H1 (cell line): ENCODE data around the gene GABRE. TPM values are rescaled to one million over a fixed set of nuclear protein-coding genes. Genes with fewer than 3 reads are reported as not detected.

Source experiments
- CTCF ChIA-PET: fragments of 300-600 bp; sonication (Branson Sonifier 250); formaldehyde crosslinking; loops from one replicate; lab custom pipeline; 2021; ENCODE audit not compliant: partially characterized antibody; lab: Charles Lee
- POLR2A ChIA-PET: fragments of 300-600 bp; sonication (Branson Sonifier 250); formaldehyde crosslinking; loops from one replicate; lab custom pipeline; 2021; ENCODE audit warnings: inconsistent platforms; ENCODE audit not compliant: partially characterized antibody; lab: Charles Lee
- DNase-seq, 2 experiments: peaks; one replicate each; pipeline versions ENCODE4 v3.0.0 to v3.0.0-alpha.2; 2010 to 2022; ENCODE audit warnings: low spot score in 2 of 2, low read depth in 1 of 2, mixed read lengths in 1 of 2
- FAIRE-seq: peaks from 2 replicates; lab custom pipeline; 2011; peaks lifted over from hg19 to GRCh38; lab: Jason Lieb, UNC
- H2AFZ ChIP-seq: 2 replicates; pipeline ENCODE4 v1.8.1; 2012; ENCODE audit warnings: low read length, inconsistent platforms
- H2AK5ac ChIP-seq: 2 replicates; pipeline ENCODE4 v1.6.1; 2013; ENCODE audit warnings: low read depth, low read length
- H2BK120ac ChIP-seq: replicated peaks from 2 replicates; pipeline ENCODE3; 2013; ENCODE audit warnings: low read depth, low read length, inconsistent platforms
- H2BK12ac ChIP-seq: 2 replicates; pipeline ENCODE4 v1.6.1; 2013; ENCODE audit warnings: low read depth, low read length
- H2BK15ac ChIP-seq: 2 replicates; pipeline ENCODE4 v1.6.1; 2013; ENCODE audit warnings: low read length
- H2BK20ac ChIP-seq: 2 replicates; pipeline ENCODE4 v1.6.1; 2013; ENCODE audit warnings: low read length
- H2BK5ac ChIP-seq: 2 replicates; pipeline ENCODE4 v1.6.1; 2013; ENCODE audit warnings: low read depth, low read length
- H3K14ac ChIP-seq: 2 replicates; pipeline ENCODE4 v1.6.1; 2013; ENCODE audit warnings: inconsistent platforms; ENCODE audit not compliant: insufficient read length
- H3K18ac ChIP-seq: 2 replicates; pipeline ENCODE4 v1.6.1; 2013; ENCODE audit warnings: low read length; ENCODE audit errors: extremely low read depth
- H3K23ac ChIP-seq: 2 replicates; pipeline ENCODE4 v1.6.1; 2013; ENCODE audit warnings: inconsistent platforms; ENCODE audit not compliant: insufficient read length
- H3K23me2 ChIP-seq: 2 replicates; pipeline ENCODE4 v1.6.1; 2013; ENCODE audit warnings: low read depth, low read length
- H3K27ac ChIP-seq: 2 replicates; pipeline ENCODE4 v1.6.1; 2011; ENCODE audit warnings: low read depth, low read length, inconsistent platforms
- H3K27me3 ChIP-seq, 4 experiments: replicated peaks in 1 of 4; 1 replicate in 1 of 4; 2 replicates in 3 of 4; pipeline versions ENCODE4 v1.6.1 to v1.8.1; 2011 to 2013; ENCODE audit warnings: low read length in 3 of 4, mild to moderate bottlenecking in 3 of 4, inconsistent platforms in 2 of 4, mixed read lengths in 2 of 4, moderate library complexity in 1 of 4; ENCODE audit not compliant: control insufficient read depth in 3 of 4, insufficient read depth in 3 of 4; ENCODE audit errors: extremely low read depth in 1 of 4
- H3K36me3 ChIP-seq, 4 experiments: 2 replicates each; pipeline versions ENCODE4 v1.6.1 to v1.8.1; 2011 to 2013; ENCODE audit warnings: mild to moderate bottlenecking in 4 of 4, low read length in 3 of 4, moderate library complexity in 2 of 4, control low read depth in 1 of 4, inconsistent platforms in 1 of 4; ENCODE audit not compliant: insufficient read depth in 4 of 4, control insufficient read depth in 2 of 4
- H3K4ac ChIP-seq: replicated peaks from 2 replicates; pipeline ENCODE3; 2013; ENCODE audit warnings: low read length, low read depth, mixed read lengths, inconsistent platforms; ENCODE audit not compliant: insufficient read length
- H3K4me1 ChIP-seq, 4 experiments: replicated peaks in 1 of 4; 1 replicate in 1 of 4; 2 replicates in 3 of 4; pipeline versions ENCODE4 v1.6.1 to v1.8.1; 2011 to 2013; ENCODE audit warnings: low read length in 3 of 4, inconsistent platforms in 2 of 4, mixed read lengths in 1 of 4; ENCODE audit not compliant: insufficient read depth in 4 of 4, control insufficient read depth in 3 of 4
- H3K4me2 ChIP-seq, 2 experiments: 2 replicates each; pipeline versions ENCODE4 v1.6.1 to v1.8.1; 2011 to 2013; ENCODE audit warnings: low read depth in 2 of 2, low read length in 2 of 2, control low read depth in 1 of 2, inconsistent platforms in 1 of 2, mild to moderate bottlenecking in 1 of 2; ENCODE audit not compliant: insufficient read depth in 1 of 2
- H3K4me3 ChIP-seq, 4 experiments: fragments of 200-600, 300-600 bp in 1 of 4; sonication (generic), shearing (Covaris generic), sonication (Bioruptor Twin) in 1 of 4; 2 replicates each; pipeline versions ENCODE4 v1.5.1 to v1.8.1; 2011 to 2016; ENCODE audit warnings: low read length in 4 of 4, low read depth in 3 of 4, control low read depth in 2 of 4, inconsistent platforms in 2 of 4, mild to moderate bottlenecking in 2 of 4, mixed read lengths in 1 of 4, moderate library complexity in 1 of 4; ENCODE audit not compliant: insufficient read depth in 2 of 4; ENCODE audit errors: extremely low read depth in 1 of 4
- H3K56ac ChIP-seq: replicated peaks from 2 replicates; pipeline ENCODE3; 2013; ENCODE audit warnings: low read depth, mild to moderate bottlenecking, mixed read lengths, low read length, inconsistent platforms; ENCODE audit not compliant: insufficient read length
- H3K79me1 ChIP-seq: 2 replicates; pipeline ENCODE4 v1.6.1; 2013; ENCODE audit warnings: low read depth, low read length, control low read depth
- H3K79me2 ChIP-seq, 2 experiments: 2 replicates each; pipeline versions ENCODE4 v1.6.1 to v1.8.1; 2012 to 2013; ENCODE audit warnings: low read length in 2 of 2, mild to moderate bottlenecking in 2 of 2, inconsistent platforms in 1 of 2; ENCODE audit not compliant: insufficient read depth in 2 of 2, control insufficient read depth in 1 of 2
- H3K9ac ChIP-seq, 4 experiments: replicated peaks in 1 of 4; 1 replicate in 1 of 4; 2 replicates in 3 of 4; pipeline versions ENCODE4 v1.6.1 to v1.8.1; 2011 to 2013; ENCODE audit warnings: low read depth in 3 of 4, low read length in 3 of 4, control low read depth in 2 of 4, mild to moderate bottlenecking in 2 of 4, moderate library complexity in 2 of 4, inconsistent platforms in 1 of 4; ENCODE audit errors: extremely low read depth in 1 of 4
- H3K9me3 ChIP-seq, 2 experiments: 2 replicates each; pipeline versions ENCODE4 v1.6.1 to v1.8.1; 2012 to 2013; ENCODE audit warnings: mild to moderate bottlenecking in 2 of 2, moderate library complexity in 2 of 2, control low read depth in 1 of 2, inconsistent platforms in 1 of 2, low read depth in 1 of 2, low read length in 1 of 2, mixed read lengths in 1 of 2; ENCODE audit not compliant: insufficient read depth in 2 of 2
- H4K20me1 ChIP-seq, 2 experiments: replicated peaks in 1 of 2; 2 replicates each; pipeline versions ENCODE3 to v1.8.1; 2011 to 2013; ENCODE audit warnings: inconsistent platforms in 2 of 2, low read length in 2 of 2, mild to moderate bottlenecking in 1 of 2; ENCODE audit not compliant: insufficient read depth in 2 of 2, control insufficient read depth in 1 of 2
- H4K5ac ChIP-seq: 2 replicates; pipeline ENCODE4 v1.6.1; 2013; ENCODE audit warnings: low read length, low read depth, mixed read lengths, inconsistent platforms; ENCODE audit not compliant: insufficient read length
- H4K8ac ChIP-seq: 2 replicates; pipeline ENCODE4 v1.8.0; 2013; ENCODE audit warnings: mild to moderate bottlenecking, moderate library complexity, low read length, inconsistent platforms; ENCODE audit not compliant: insufficient read depth; ENCODE audit errors: extremely low read depth
- H4K91ac ChIP-seq: replicated peaks from 2 replicates; pipeline ENCODE3; 2013; ENCODE audit warnings: low read length, mixed read lengths, inconsistent platforms; ENCODE audit not compliant: insufficient read length
- BACH1 ChIP-seq: IDR thresholded peaks from 2 replicates; pipeline ENCODE4 v1.6.1; 2012; ENCODE audit warnings: low read length, improper control_type of control experiment
- CHD1 ChIP-seq: IDR thresholded peaks from 2 replicates; pipeline ENCODE4 v1.6.1; 2012; ENCODE audit warnings: low read depth, low read length, improper control_type of control experiment
- E2F6 ChIP-seq: IDR thresholded peaks from 2 replicates; pipeline ENCODE4 v1.6.1; 2012; ENCODE audit warnings: inconsistent platforms
- NANOG ChIP-seq: IDR thresholded peaks from 2 replicates; pipeline ENCODE4 v1.6.1; 2011; ENCODE audit warnings: low read length, low read depth, mild to moderate bottlenecking, inconsistent platforms; ENCODE audit not compliant: insufficient read depth, poor library complexity, severe bottlenecking
- POLR2A ChIP-seq, 2 experiments: IDR thresholded peaks; 1 replicate in 1 of 2; 2 replicates in 1 of 2; pipeline ENCODE4 v1.6.1; 2011; ENCODE audit warnings: low read depth in 2 of 2, low read length in 2 of 2, mild to moderate bottlenecking in 2 of 2; ENCODE audit errors: control extremely low read depth in 1 of 2
- RXRA ChIP-seq: IDR thresholded peaks from 2 replicates; pipeline ENCODE4 v1.6.1; 2011; ENCODE audit warnings: low read depth, mild to moderate bottlenecking, low read length, moderate library complexity; ENCODE audit not compliant: insufficient read depth
- SP2 ChIP-seq: IDR thresholded peaks from 2 replicates; pipeline ENCODE4 v1.6.1; 2012; ENCODE audit warnings: mild to moderate bottlenecking, low read length, inconsistent platforms
- SUZ12 ChIP-seq: fragments of 200-600 bp; sonication (generic); IDR thresholded peaks from 2 replicates; pipeline ENCODE4 v1.6.1; 2012; ENCODE audit warnings: mild to moderate bottlenecking, inconsistent platforms, low read length, moderate library complexity, mixed read lengths
- TEAD4 ChIP-seq: IDR thresholded peaks from 2 replicates; pipeline ENCODE4 v1.6.1; 2012; ENCODE audit warnings: low read depth, low read length, inconsistent platforms, mixed read lengths
- WGBS, 2 experiments: shearing (Covaris generic) in 1 of 2; methylation state at CpG; one replicate each; pipeline versions ENCODE4 v1.1.6 to v1.1.7; 2013 to 2015; ENCODE audit warnings: low lambda C conversion rate in 2 of 2, mixed read lengths in 2 of 2, inconsistent platforms in 1 of 2, low coverage in 1 of 2, missing lambda C conversion rate in 1 of 2; ENCODE audit not compliant: insufficient replicate concordance in 2 of 2, insufficient coverage in 1 of 2, insufficient read length in 1 of 2; ENCODE audit errors: extremely low coverage in 1 of 2, missing lambda C conversion rate in 1 of 2; 5-methylcytosine and 5-hydroxymethylcytosine counted together
- polyA plus RNA-seq, 7 experiments: library from polyadenylated mRNA; depleted of rRNA in 3 of 7; stranded (reverse) in 5 of 7; unstranded in 2 of 7; fragments of >200 nt in 5 of 7; fragments of 200-250 nt in 2 of 7; gene quantifications; 1 replicate in 5 of 7; 2 replicates in 1 of 7; 4 replicates in 1 of 7; pipeline versions ENCODE4 v1.2.1 to v1.2.3, GENCODE V29; 2011 to 2013; ENCODE audit warnings: missing spikeins in 2 of 7, mixed read lengths in 2 of 7
- total RNA-seq: library from RNA; stranded (reverse); fragmentation: NEBNext Ultra II Directional; extraction: Animal tissue kit (Norgen Biotek cat#: 25700); gene quantifications from 2 replicates; pipeline ENCODE4 v1.2.1, GENCODE V29; 2021

Gene GABRE
- total and polyA plus RNA-seq, 2 of the 8 experiments (the other 6 are each of a cell fraction or from before 2014, with no cell fraction given), result 5.5 to 7.0 TPM

DNA sequence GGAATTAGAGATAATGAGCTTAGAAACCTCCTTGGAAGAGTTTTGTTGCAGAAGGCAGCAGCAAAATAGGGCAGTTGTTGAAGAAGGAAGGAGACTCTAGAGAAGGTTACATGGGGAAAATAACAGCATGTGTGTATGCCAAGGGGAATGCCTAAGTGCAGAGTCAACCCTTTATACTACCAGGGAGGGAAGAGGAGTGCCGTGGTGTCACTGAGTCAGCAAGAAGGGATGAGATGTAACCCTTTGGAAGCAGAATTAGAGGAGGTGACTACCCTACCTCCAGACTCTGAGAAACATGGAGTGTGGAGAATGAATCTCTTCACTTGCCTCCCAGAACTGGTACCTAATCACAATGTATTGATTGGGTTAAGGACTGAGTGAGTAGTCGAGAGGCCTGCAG is 6.7 kb upstream of the GABRE start:
- Histone ChIP-seq H3K4me2 (no peak overlapping the region), H3K79me1 (no peaks in the 10 kb centered on the region), H4K91ac (no peak overlapping the region), H3K23me2 (no peaks in the 10 kb centered on the region), H4K20me1 (no peaks in the 10 kb centered on the region), H4K8ac (no peak overlapping the region), H3K18ac (no peak overlapping the region), H3K4me3 (no peak overlapping the region), H2BK20ac (no peak overlapping the region), H3K9me3 (no peaks in the 10 kb centered on the region), H3K79me2 (no peaks in the 10 kb centered on the region), H3K36me3 (no peaks in the 10 kb centered on the region), H2AK5ac (no peak overlapping the region), H3K9ac (no peak overlapping the region), H3K14ac (no peak overlapping the region), H3K56ac (no peak overlapping the region), H3K27ac (no peak overlapping the region), H2BK15ac (no peak overlapping the region), H2BK5ac (no peak overlapping the region), H3K23ac (no peak overlapping the region), H2BK12ac (no peak overlapping the region), H4K5ac (no peak overlapping the region), H3K27me3 (no peaks in the 10 kb centered on the region), H2AFZ (no peak overlapping the region), H3K4me1 (no peaks in the 10 kb centered on the region), H3K4ac (no peak overlapping the region), H2BK120ac (no peak overlapping the region)
- TF ChIP-seq POLR2A (IDR thresholded peaks at IDR 0.05; ENCODE audit: control extremely low read depth in 1 of 2, low read depth in 2 of 2, low read length in 2 of 2) (no peak), TEAD4 (no peak), BACH1 (no peak), E2F6 (no peak), SUZ12 (no peak), RXRA (no peak), SP2 (no peak), NANOG (no peak), CHD1 (no peak)
- FAIRE-seq (no peak), DNase-seq (no peak)
- WGBS, 2 experiments, result 84% methylated on average over 2 of the region's 2 CpGs; no CpG with 5 or more reads in 1 of the 2 experiments
- POLR2A ChIA-PET, result no interaction called here
- CTCF ChIA-PET, result no interaction called here
